Endothelial cell of umbilical vein (primary cell): ENCODE measurements around the gene RPSA. TPM values are rescaled to one million over a fixed set of nuclear protein-coding genes. Genes with fewer than 3 reads are reported as not detected.

Experiments used
- BruUV-seq: library from RNA; stranded (reverse); fragments of 400-500 nt; replicated peaks from 2 replicates; lab custom pipeline; 2021; lab: Mats Ljungman, UMichigan
- CTCF ChIA-PET: fragments of 300-600, 350-600 bp; sonication (Branson Sonifier 250); formaldehyde crosslinking; loops from one replicate; lab custom pipeline; 2021; ENCODE audit warnings: antibody characterized with exemption, inconsistent platforms; lab: Charles Lee
- POLR2A ChIA-PET: fragments of 300-600, 350-600 bp; sonication (Branson Sonifier 250); formaldehyde crosslinking; loops from one replicate; lab custom pipeline; 2021; ENCODE audit warnings: antibody characterized with exemption, inconsistent platforms; lab: Charles Lee
- DNase-seq: peaks from one replicate; pipeline ENCODE4 v3.0.0-alpha.2; 2011; ENCODE audit warnings: low read depth, low spot score
- FAIRE-seq: peaks from 2 replicates; lab custom pipeline; 2011; peaks lifted over from hg19 to GRCh38; lab: Jason Lieb, UNC
- H2AFZ ChIP-seq: 2 replicates; pipeline ENCODE4 v1.6.0; 2012; ENCODE audit warnings: low read depth, low read length, control low read depth, inconsistent platforms
- H3K27ac ChIP-seq: 2 replicates; pipeline ENCODE4 v1.5.1; 2011; ENCODE audit warnings: low read depth, mild to moderate bottlenecking, control low read depth, low read length, moderate library complexity; ENCODE audit not compliant: insufficient read depth
- H3K27me3 ChIP-seq, 2 experiments: 2 replicates each; pipeline versions ENCODE4 v1.6.0 to v1.6.1; 2011; ENCODE audit warnings: low read length in 2 of 2, mixed read lengths in 1 of 2; ENCODE audit not compliant: control insufficient read depth in 2 of 2, insufficient read depth in 2 of 2
- H3K36me3 ChIP-seq, 2 experiments: 2 replicates in 1 of 2; 3 replicates in 1 of 2; pipeline ENCODE4 v1.5.1; 2011; ENCODE audit warnings: low read length in 2 of 2, mild to moderate bottlenecking in 1 of 2, moderate library complexity in 1 of 2; ENCODE audit not compliant: control insufficient read depth in 2 of 2, insufficient read depth in 2 of 2; ENCODE audit errors: extremely low read depth in 1 of 2
- H3K4me1 ChIP-seq: 3 replicates; pipeline ENCODE4 v1.5.1; 2011; ENCODE audit warnings: mild to moderate bottlenecking, low read length; ENCODE audit not compliant: control insufficient read depth, insufficient read depth; ENCODE audit errors: extremely low read depth
- H3K4me2 ChIP-seq: 2 replicates; pipeline ENCODE4 v1.6.1; 2011; ENCODE audit warnings: low read length, control low read depth, mixed read lengths; ENCODE audit not compliant: insufficient read depth
- H3K4me3 ChIP-seq, 3 experiments: fragments of 200-600 bp in 1 of 3; sonication (generic), shearing (Covaris generic) in 1 of 3; replicated peaks in 1 of 3; 2 replicates each; pipeline ENCODE4 v1.5.1; 2011 to 2016; ENCODE audit warnings: control low read depth in 3 of 3, low read length in 3 of 3, mild to moderate bottlenecking in 2 of 3, inconsistent platforms in 1 of 3, low read depth in 1 of 3, moderate library complexity in 1 of 3; ENCODE audit not compliant: insufficient read depth in 1 of 3
- H3K79me2 ChIP-seq: 2 replicates; pipeline ENCODE4 v1.6.0; 2012; ENCODE audit warnings: low read length, inconsistent platforms; ENCODE audit not compliant: control insufficient read depth, insufficient read depth
- H3K9ac ChIP-seq: replicated peaks from 2 replicates; pipeline ENCODE3; 2011; ENCODE audit warnings: low read length, control low read depth; ENCODE audit not compliant: insufficient read depth; ENCODE audit errors: extremely low read depth
- H3K9me1 ChIP-seq: replicated peaks from 3 replicates; pipeline ENCODE4 v1.6.0; 2011; ENCODE audit warnings: mild to moderate bottlenecking, low read length; ENCODE audit not compliant: control insufficient read depth, insufficient read depth; ENCODE audit errors: extremely low read depth
- H3K9me3 ChIP-seq: replicated peaks from 2 replicates; pipeline ENCODE4 v1.5.1; 2012; ENCODE audit warnings: low read length, inconsistent platforms; ENCODE audit not compliant: control insufficient read depth, insufficient read depth
- H4K20me1 ChIP-seq: replicated peaks from 2 replicates; pipeline ENCODE3; 2011; ENCODE audit warnings: mild to moderate bottlenecking, low read length; ENCODE audit not compliant: control insufficient read depth, insufficient read depth; ENCODE audit errors: extremely low read depth
- POLR2A ChIP-seq: IDR thresholded peaks from 2 replicates; pipeline ENCODE4 v1.6.1; 2012; ENCODE audit warnings: low read depth, mild to moderate bottlenecking, control low read depth, low read length
- dilution Hi-C: fragments of 300-500 bp; cut with MboI; formaldehyde crosslinking; loops from one replicate; pipeline ENCODE4 v1.15.0; 2019; ENCODE audit warnings: low sequenced_read_pairs; ENCODE audit not compliant: extremely low pct_ligation_motif_present
- intact Hi-C: fragments of 100-400 bp; cut with micrococcal nuclease; formaldehyde crosslinking; loops from one replicate; pipeline ENCODE4 v1.10.0; 2022
- polyA plus RNA-seq, 4 experiments: library from polyadenylated mRNA; depleted of rRNA in 3 of 4; stranded (reverse) in 3 of 4; unstranded in 1 of 4; fragments of >200 nt; gene quantifications; 2 replicates each; pipeline versions ENCODE4 v1.2.1 to v1.2.3, GENCODE V29; 2011 to 2012; ENCODE audit warnings: missing spikeins in 1 of 4
- total RNA-seq: library from RNA; stranded (reverse); gene quantifications from 2 replicates; pipeline ENCODE4 v1.2.3, GENCODE V29; 2021
- TF ChIP-seq, protein P1 (sequence below), 2 donors: IDR thresholded peaks; 1 replicate in 1 of 2; 2 replicates in 1 of 2; pipeline ENCODE4 v1.5.1; 2011; ENCODE audit warnings: low read length in 2 of 2, mild to moderate bottlenecking in 2 of 2, moderate library complexity in 2 of 2, control low read depth in 1 of 2, inconsistent platforms in 1 of 2, low read depth in 1 of 2; ENCODE audit not compliant: insufficient read depth in 1 of 2; ENCODE audit errors: extremely low read depth in 1 of 2

RPSA gene
- total and polyA plus RNA-seq, 2 donors (not counting 3 experiments of a cell fraction or from before 2014, with no cell fraction given) = 1,357 to 3,687 TPM

GRCh38 chr3:39407773-39408492, 1.4 kb downstream of the RPSA start:
- Histone ChIP-seq H3K9ac (peak overlapping the region; percentile 88), H3K36me3 (peaks cover 28% of the 10 kb centered on the region in 2 experiments), H2AFZ (no peak overlapping the region), H3K9me3 (no peaks in the 10 kb centered on the region), H3K4me3 (peak overlapping the region; percentile 52 to 96 (median 65)), H3K4me1 (peaks cover 19% of the 10 kb centered on the region), H3K27me3 (no peaks in the 10 kb centered on the region), H3K4me2 (peak overlapping the region; percentile 96), H3K79me2 (peaks cover 42% of the 10 kb centered on the region), H3K27ac (peak overlapping the region; percentile 59), H3K9me1 (no peaks in the 10 kb centered on the region), H4K20me1 (peaks cover 4% of the 10 kb centered on the region)
- ChIA-PET CTCF (interaction anchor here (0.7 to 1.5 kb wide), 4 partner anchors 18 to 283 kb away, joined by 3 to 4 read pairs (median 3); no protein-coding TSS in a partner anchor), POLR2A (no interaction called here)
- dilution Hi-C loops = no loop called here
- peak; percentile 4 for FAIRE-seq
- no peak for DNase-seq
- BruUV-seq = no TSS peak
- intact Hi-C loops = no loop called here
- TF ChIP-seq, protein P1, sequence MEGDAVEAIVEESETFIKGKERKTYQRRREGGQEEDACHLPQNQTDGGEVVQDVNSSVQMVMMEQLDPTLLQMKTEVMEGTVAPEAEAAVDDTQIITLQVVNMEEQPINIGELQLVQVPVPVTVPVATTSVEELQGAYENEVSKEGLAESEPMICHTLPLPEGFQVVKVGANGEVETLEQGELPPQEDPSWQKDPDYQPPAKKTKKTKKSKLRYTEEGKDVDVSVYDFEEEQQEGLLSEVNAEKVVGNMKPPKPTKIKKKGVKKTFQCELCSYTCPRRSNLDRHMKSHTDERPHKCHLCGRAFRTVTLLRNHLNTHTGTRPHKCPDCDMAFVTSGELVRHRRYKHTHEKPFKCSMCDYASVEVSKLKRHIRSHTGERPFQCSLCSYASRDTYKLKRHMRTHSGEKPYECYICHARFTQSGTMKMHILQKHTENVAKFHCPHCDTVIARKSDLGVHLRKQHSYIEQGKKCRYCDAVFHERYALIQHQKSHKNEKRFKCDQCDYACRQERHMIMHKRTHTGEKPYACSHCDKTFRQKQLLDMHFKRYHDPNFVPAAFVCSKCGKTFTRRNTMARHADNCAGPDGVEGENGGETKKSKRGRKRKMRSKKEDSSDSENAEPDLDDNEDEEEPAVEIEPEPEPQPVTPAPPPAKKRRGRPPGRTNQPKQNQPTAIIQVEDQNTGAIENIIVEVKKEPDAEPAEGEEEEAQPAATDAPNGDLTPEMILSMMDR (IDR thresholded peaks at IDR 0.05; ENCODE audit: extremely low read depth in 1 of 2, insufficient read depth in 1 of 2, low read depth in 1 of 2, low read length in 2 of 2) = no peak
- peak; percentile 6 for TF ChIP-seq POLR2A
